NCI-H460 (cell line): ENCODE data around the gene GRIK4. TPM values are rescaled to one million over a fixed set of nuclear protein-coding genes. Genes with fewer than 3 reads are reported as not detected.

Experiments used
- DNase-seq: peaks from one replicate; pipeline ENCODE4 v3.0.0-alpha.2; 2016; ENCODE audit warnings: low read depth; ENCODE audit errors: extremely low read depth
- total RNA-seq: library from RNA; depleted of rRNA; stranded (reverse); fragments of >200 nt; shearing (Covaris generic); gene quantifications from 2 replicates; pipeline ENCODE4 v1.2.3, GENCODE V29; 2014

GRIK4 gene
- total RNA-seq, 1 experiment from 2014 or later: not detected

DNA sequence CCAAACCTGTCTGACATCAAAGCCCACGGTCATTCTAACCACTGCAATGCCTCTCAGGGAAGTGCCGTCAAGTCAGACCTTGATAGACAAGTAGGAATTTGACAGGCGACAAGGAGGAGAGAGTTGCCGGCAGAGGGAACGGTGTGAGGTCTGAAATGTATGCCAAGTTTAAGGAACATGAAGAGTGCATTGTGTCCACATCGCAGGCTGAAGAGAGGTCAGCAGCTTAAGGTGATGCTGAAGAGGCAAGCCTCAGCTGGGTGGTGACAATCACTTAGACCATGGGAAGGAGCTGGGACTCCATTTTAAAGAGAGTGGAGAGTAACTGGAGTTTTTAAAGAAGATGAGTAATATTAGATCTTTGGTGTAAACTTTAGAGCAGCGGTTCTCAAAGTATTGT lies 407.5 kb downstream of the GRIK4 start:
- DNase-seq: no peak

DNA sequence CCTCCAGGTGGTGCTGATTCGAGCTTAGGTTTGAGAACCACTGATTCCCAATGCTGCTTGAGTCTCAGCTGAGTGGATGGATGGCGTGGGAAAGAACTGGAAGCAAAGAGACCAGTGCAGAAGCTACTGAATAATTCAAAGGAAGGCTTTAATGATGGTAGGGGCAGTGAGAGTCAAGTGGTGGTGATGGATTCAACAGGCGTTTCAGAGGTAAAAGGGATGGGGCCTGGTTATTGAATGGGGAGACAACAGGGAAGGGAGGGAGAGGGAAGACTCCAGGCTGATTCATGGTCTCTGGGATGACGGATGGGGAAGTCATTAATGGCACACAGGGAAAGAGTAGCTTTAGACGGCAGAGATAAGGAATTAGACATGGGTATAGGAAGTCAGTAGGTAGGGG lies 408.0 kb downstream of the GRIK4 start:
- DNase-seq: no peak

DNA sequence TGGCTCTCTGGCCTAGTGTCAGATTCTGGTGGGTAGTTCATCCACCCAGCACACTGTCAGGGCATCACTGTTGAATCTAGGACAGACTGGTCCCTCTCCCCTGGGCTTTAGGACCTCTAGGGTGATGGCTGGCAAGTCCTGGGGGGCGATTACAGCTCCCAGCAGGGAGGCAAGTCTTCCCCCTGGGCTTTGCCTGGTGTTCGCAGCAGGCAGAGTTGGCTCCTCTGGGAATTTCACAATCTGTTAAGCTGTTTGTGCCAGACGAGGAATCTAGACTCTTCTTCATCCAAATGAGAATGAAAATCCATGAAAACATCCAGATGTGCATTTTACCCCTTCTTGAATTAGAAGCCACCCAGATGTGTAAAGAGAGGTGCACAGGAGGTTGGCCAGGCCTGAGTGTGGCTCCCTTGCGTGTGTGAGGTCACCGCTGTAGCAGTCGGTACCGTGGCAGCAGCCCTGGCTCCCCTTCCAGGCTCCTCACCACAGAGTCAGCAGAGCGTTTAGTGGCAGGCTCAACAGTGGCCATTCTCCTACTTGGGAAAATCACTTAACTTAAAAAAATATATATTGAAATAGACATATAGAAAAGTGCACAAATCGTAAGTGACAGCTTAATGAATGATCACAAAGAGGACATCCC lies 412.4 kb downstream of the GRIK4 start:
- DNase-seq: no peak

- DNase-seq: no peak
These were observed 414.4 kb downstream of the GRIK4 start for GRCh38 chr11:120925944-120926343.

- DNase-seq: no peak
These were observed 417.1 kb downstream of the GRIK4 start for GRCh38 chr11:120928627-120929026.

- no peak for DNase-seq
These were observed 417.5 kb downstream of the GRIK4 start for GRCh38 chr11:120929090-120929489.

- peak; percentile 12 for DNase-seq
These were observed 418.2 kb downstream of the GRIK4 start for GRCh38 chr11:120929664-120930154.

DNA sequence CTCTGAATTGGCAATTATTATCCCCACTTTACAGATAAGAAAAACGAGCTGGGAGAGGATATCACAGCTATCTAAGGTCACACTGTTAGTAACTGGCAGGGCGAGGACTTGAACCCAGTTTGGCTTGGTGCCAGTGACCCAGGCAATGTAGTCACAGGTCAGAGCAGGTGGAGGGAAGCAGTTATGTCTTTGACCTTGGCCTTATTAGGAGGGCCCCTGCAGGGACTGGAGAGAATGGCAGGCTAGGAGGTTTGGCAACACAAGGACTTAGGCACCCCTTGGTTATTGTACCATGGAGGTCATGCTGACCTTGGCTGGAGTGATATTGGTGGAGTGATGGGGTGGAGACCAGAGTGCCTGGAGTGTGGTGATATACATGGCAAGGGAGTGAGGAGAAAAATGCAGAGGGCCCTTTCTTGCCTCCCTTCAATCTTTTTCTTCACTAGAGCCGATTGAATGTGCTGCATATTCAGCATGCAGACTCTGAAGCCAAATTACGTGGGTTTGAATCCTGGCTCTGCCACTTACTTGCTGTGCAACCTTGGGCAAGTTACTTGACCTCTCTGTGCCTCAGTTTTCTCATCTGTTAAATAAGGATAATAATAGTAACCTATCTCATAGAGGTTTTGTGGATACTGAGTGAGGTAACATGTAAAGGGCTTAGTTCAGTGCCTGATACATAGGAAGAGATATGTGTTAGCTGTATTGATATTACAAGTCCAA lies 419.7 kb downstream of the GRIK4 start:
- DNase-seq: no peak

- DNase-seq: no peak
These were observed 420.9 kb downstream of the GRIK4 start for GRCh38 chr11:120932305-120932915.

GRCh38 chr11:120936356-120936755 lies 424.8 kb downstream of the GRIK4 start:
- DNase-seq: no peak

DNA sequence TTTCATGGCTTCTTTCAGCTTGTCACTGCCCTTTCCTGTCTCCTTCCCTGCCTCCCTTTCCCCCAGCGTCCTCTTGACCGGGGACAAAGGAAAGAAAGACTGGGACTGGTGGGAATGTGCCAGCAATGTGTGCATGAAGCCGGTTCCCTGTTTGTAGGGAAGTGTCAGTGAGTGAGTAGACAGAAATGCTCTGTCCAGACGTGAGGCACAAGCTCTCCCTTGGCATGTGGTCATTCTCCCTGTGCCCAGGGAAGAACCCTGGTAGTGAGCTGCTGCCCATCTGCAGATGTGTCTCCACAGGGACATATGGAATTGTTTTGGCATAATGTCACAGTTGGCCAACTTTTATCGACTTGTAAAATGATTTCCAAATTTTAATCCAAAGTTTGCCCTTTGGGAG lies 426.0 kb downstream of the GRIK4 start:
- no peak for DNase-seq

- DNase-seq: no peak
These were observed 426.7 kb downstream of the GRIK4 start for GRCh38 chr11:120938260-120938659.

GRCh38 chr11:120940160-120940848 lies 428.8 kb downstream of the GRIK4 start:
- DNase-seq: no peak

DNA sequence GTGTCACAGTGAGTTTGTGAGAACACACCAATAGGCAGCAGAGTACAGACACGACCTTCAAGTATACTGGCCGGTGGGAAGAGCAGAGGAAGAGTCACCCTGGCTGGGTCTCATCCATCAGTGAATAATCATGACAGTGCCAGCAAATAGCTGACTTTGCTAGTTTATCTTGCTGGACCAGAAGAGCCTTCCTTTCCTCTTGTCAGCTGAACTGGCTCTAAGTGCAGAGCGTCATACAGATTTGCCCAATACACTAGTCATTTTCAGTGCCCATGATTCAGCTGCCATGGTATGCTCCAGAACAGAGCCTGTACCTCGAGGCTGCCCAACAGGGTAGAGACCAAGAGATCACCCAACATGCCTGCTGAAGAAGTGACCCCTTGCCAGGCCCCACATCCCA lies 429.5 kb downstream of the GRIK4 start:
- no peak for DNase-seq

DNA sequence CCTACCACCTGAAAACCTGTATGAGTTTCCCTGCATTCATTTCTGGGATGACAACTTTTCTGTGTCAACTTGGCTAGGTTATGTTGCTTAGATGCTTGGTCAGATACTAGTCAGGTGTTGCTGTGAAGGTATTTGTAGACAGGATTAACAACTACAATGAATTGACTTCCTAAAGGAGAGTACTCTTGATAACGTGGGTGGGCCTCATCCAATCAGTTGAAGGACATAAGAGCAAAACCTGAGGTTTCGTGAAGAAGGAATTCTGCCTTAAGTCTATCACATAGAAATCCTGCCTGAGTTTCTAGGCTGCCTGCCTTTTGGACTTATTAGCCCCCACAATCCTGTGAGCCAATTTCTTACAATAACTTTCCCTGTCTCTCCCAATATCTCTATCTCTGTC lies 431.2 kb downstream of the GRIK4 start:
- no peak for DNase-seq

DNA sequence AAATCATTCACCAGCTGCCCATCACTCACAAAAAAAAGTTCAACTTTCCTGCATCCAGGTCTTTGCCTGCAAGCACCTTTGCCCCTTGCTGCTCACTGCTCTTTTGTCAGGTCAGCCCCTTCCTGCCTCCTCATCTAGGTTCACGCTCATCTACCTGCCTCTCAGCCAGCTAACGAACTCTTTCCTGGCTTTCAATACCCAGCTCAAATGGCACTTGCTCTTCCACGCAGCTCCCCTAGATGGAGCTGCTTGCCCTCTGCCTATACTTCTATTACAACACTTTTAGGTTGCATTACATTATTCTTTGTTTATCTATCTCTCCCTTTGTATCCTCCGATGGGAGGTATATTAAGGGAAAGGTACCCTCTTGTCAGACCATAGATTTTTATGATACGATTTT lies 433.5 kb downstream of the GRIK4 start:
- DNase-seq: no peak

- DNase-seq: no peak
These were observed 439.3 kb downstream of the GRIK4 start for GRCh38 chr11:120950880-120951279.

GRCh38 chr11:120952461-120953434 lies 441.2 kb downstream of the GRIK4 start:
- peak; percentile 76 for DNase-seq

- DNase-seq: no peak
These were observed 442.8 kb downstream of the GRIK4 start for GRCh38 chr11:120954381-120954780.
